IMR-90 (cell line): ENCODE results near the gene PPP2R1B. TPM values are rescaled to one million over a fixed set of nuclear protein-coding genes. Genes with fewer than 3 reads are reported as not detected.
A peak's percentile ranks its signal among the peaks of the same experiment; 100 is the strongest.

Experiments used
- ATAC-seq: fragments of 200-7000 bp; cut with Tn5 transposase; 2 replicates; pipeline ENCODE4 v1.9.1; 2020; ENCODE audit warnings: low read depth, mild to moderate bottlenecking, moderate library complexity
- Bru-seq: library from RNA; stranded (reverse); fragments of 400-500 nt; gene quantifications from one replicate; lab custom pipeline; 2021; lab: Mats Ljungman, UMichigan
- BruChase-seq, 2 experiments: library from RNA; stranded (reverse); fragments of 400-500 nt; gene quantifications; one replicate each; lab custom pipeline; 2021; lab: Mats Ljungman, UMichigan
- BruUV-seq: library from RNA; stranded (reverse); fragments of 400-500 nt; replicated peaks from 2 replicates; lab custom pipeline; 2021; lab: Mats Ljungman, UMichigan
- CTCF ChIA-PET: fragments of 300-600 bp; formaldehyde crosslinking; extraction: SDS; loops from one replicate; lab custom pipeline; 2021; ENCODE audit warnings: antibody characterized with exemption; lab: Yijun Ruan, JAX
- POLR2A ChIA-PET: fragments of 300-600 bp; sonication (Branson Sonifier 250); formaldehyde crosslinking; loops from one replicate; lab custom pipeline; 2022; ENCODE audit warnings: antibody characterized with exemption; ENCODE audit not compliant: unreplicated experiment; lab: Charles Lee
- DNase-seq: peaks from one replicate; pipeline ENCODE4 v3.0.0; 2013
- H2AFZ ChIP-seq: replicated peaks from 2 replicates; pipeline ENCODE3; 2013; ENCODE audit warnings: low read length, mild to moderate bottlenecking; ENCODE audit not compliant: poor library complexity
- H2AK5ac ChIP-seq: 2 replicates; pipeline ENCODE4 v1.6.1; 2013; ENCODE audit warnings: low read depth, low read length, inconsistent platforms
- H2AK9ac ChIP-seq: replicated peaks from 2 replicates; pipeline ENCODE3; 2013; ENCODE audit warnings: mild to moderate bottlenecking, low read depth, low read length, moderate library complexity; ENCODE audit not compliant: poor library complexity
- H2BK120ac ChIP-seq: 2 replicates; pipeline ENCODE4 v1.6.1; 2013; ENCODE audit warnings: low read depth, low read length, inconsistent platforms
- H2BK15ac ChIP-seq: 3 replicates; pipeline ENCODE4 v1.6.1; 2013; ENCODE audit warnings: low read depth, low read length, inconsistent platforms
- H2BK20ac ChIP-seq: 2 replicates; pipeline ENCODE4 v1.6.1; 2013; ENCODE audit warnings: low read depth, mild to moderate bottlenecking, inconsistent platforms, low read length, moderate library complexity
- H2BK5ac ChIP-seq: 2 replicates; pipeline ENCODE4 v1.6.1; 2013; ENCODE audit warnings: mild to moderate bottlenecking, low read depth, low read length, inconsistent platforms; ENCODE audit not compliant: poor library complexity, severe bottlenecking
- H3K14ac ChIP-seq: replicated peaks from 2 replicates; pipeline ENCODE4 v1.6.1; 2013; ENCODE audit warnings: low read depth, low read length, inconsistent platforms
- H3K18ac ChIP-seq: 2 replicates; pipeline ENCODE4 v1.6.1; 2013; ENCODE audit warnings: low read depth, low read length, control low read depth
- H3K23ac ChIP-seq: 2 replicates; pipeline ENCODE4 v1.6.1; 2013; ENCODE audit warnings: low read depth, low read length, inconsistent platforms
- H3K27ac ChIP-seq: 2 replicates; pipeline ENCODE4 v1.5.1; 2013; ENCODE audit warnings: mild to moderate bottlenecking, control low read depth, low read length; ENCODE audit not compliant: insufficient read depth
- H3K27me3 ChIP-seq: 2 replicates; pipeline ENCODE4 v1.6.1; 2013; ENCODE audit warnings: low read length; ENCODE audit not compliant: control insufficient read depth, insufficient read depth
- H3K36me3 ChIP-seq: 2 replicates; pipeline ENCODE4 v1.6.1; 2013; ENCODE audit warnings: low read length, mixed read lengths; ENCODE audit not compliant: control insufficient read depth, insufficient read depth
- H3K4ac ChIP-seq: 2 replicates; pipeline ENCODE4 v1.6.1; 2013; ENCODE audit warnings: low read depth, low read length, inconsistent platforms
- H3K4me1 ChIP-seq: 2 replicates; pipeline ENCODE4 v1.6.1; 2013; ENCODE audit warnings: low read length, mixed read lengths; ENCODE audit not compliant: control insufficient read depth, insufficient read depth
- H3K4me2 ChIP-seq: 2 replicates; pipeline ENCODE4 v1.6.1; 2013; ENCODE audit warnings: low read depth, mild to moderate bottlenecking, control low read depth, low read length, moderate library complexity
- H3K4me3 ChIP-seq: 2 replicates; pipeline ENCODE4 v1.5.1; 2013; ENCODE audit warnings: low read depth, mild to moderate bottlenecking, control low read depth, low read length, moderate library complexity; ENCODE audit not compliant: insufficient read depth
- H3K56ac ChIP-seq: 2 replicates; pipeline ENCODE4 v1.6.1; 2013; ENCODE audit warnings: low read length, inconsistent platforms; ENCODE audit not compliant: insufficient read depth; ENCODE audit errors: extremely low read depth
- H3K79me1 ChIP-seq, 2 experiments: 2 replicates each; pipeline ENCODE4 v1.6.1; 2013; ENCODE audit warnings: low read length in 2 of 2, inconsistent platforms in 1 of 2, low read depth in 1 of 2
- H3K9ac ChIP-seq: 2 replicates; pipeline ENCODE4 v1.6.1; 2013; ENCODE audit warnings: low read depth, low read length, control low read depth
- H3K9me1 ChIP-seq: 2 replicates; pipeline ENCODE4 v1.6.1; 2013; ENCODE audit warnings: low read length, inconsistent platforms; ENCODE audit not compliant: insufficient read depth
- H3K9me3 ChIP-seq: 2 replicates; pipeline ENCODE4 v1.6.1; 2013; ENCODE audit warnings: low read length; ENCODE audit not compliant: control insufficient read depth, insufficient read depth
- H4K20me1 ChIP-seq: 2 replicates; pipeline ENCODE4 v1.6.1; 2013; ENCODE audit warnings: low read length, inconsistent platforms; ENCODE audit not compliant: insufficient read depth
- H4K5ac ChIP-seq: 2 replicates; pipeline ENCODE4 v1.6.1; 2013; ENCODE audit warnings: mild to moderate bottlenecking, low read depth, low read length, control low read depth
- H4K8ac ChIP-seq, 2 experiments: 2 replicates each; pipeline ENCODE4 v1.6.1; 2013; ENCODE audit warnings: low read depth in 2 of 2, low read length in 2 of 2, control low read depth in 1 of 2, inconsistent platforms in 1 of 2
- H4K91ac ChIP-seq: 2 replicates; pipeline ENCODE4 v1.6.1; 2013; ENCODE audit warnings: low read depth, low read length, inconsistent platforms; ENCODE audit not compliant: insufficient read depth
- ELK1 ChIP-seq: fragments of 150-350 bp; IDR thresholded peaks from 2 replicates; pipeline ENCODE4 v1.6.1; 2016; ENCODE audit warnings: low read depth, mild to moderate bottlenecking, low read length, moderate library complexity, borderline replicate concordance
- MAZ ChIP-seq: IDR thresholded peaks from 2 replicates; pipeline ENCODE4 v1.6.1; 2012; ENCODE audit warnings: low read depth, mild to moderate bottlenecking, low read length, improper control_type of control experiment, moderate library complexity, borderline replicate concordance
- MXI1 ChIP-seq: IDR thresholded peaks from 2 replicates; pipeline ENCODE4 v1.6.1; 2012; ENCODE audit warnings: low read depth, mild to moderate bottlenecking, low read length, moderate library complexity, borderline replicate concordance
- POLR2A ChIP-seq: IDR thresholded peaks from 2 replicates; pipeline ENCODE4 v1.6.1; 2012; ENCODE audit warnings: mild to moderate bottlenecking, low read depth, low read length
- WGBS, 2 experiments: methylation state at CpG; one replicate each; pipeline versions ENCODE4 v1.1.5 to v1.1.7; 2013; ENCODE audit warnings: missing lambda C conversion rate in 2 of 2; ENCODE audit not compliant: insufficient read length in 1 of 2; ENCODE audit errors: extremely low coverage in 2 of 2; 5-methylcytosine and 5-hydroxymethylcytosine counted together
- dilution Hi-C: fragments of 300-500 bp; cut with HindIII; formaldehyde crosslinking; loops from one replicate; pipeline ENCODE4 v1.14.3; 2018; ENCODE audit warnings: low sequenced_read_pairs; ENCODE audit not compliant: unreplicated experiment
- in situ Hi-C: fragments of 300-500 bp; cut with MboI; formaldehyde crosslinking; loops from 3 replicates; pipeline ENCODE4 v1.14.3; 2019; ENCODE audit warnings: low sequenced_read_pairs, inconsistent platforms, mixed read lengths
- intact Hi-C: fragments of 100-400 bp; cut with micrococcal nuclease; formaldehyde crosslinking; loops from 2 replicates; pipeline ENCODE4 v1.10.0; 2022
- long read RNA-seq: library from polyadenylated mRNA; unstranded; transcript quantifications from one replicate; pipeline ENCODE4 v2.0.0, GENCODE V29; 2021; ENCODE audit not compliant: unreplicated experiment
- polyA plus RNA-seq, 3 experiments: library from polyadenylated mRNA; depleted of rRNA; stranded (reverse); fragments of >200 nt; gene quantifications; 2 replicates each; pipeline ENCODE4 v1.2.3, GENCODE V29; 2012; ENCODE audit warnings: low replicate concordance in 1 of 3
- total RNA-seq: library from RNA; depleted of rRNA; stranded (reverse); fragments of >200 nt; gene quantifications from 2 replicates; pipeline ENCODE4 v1.2.3, GENCODE V29; 2012; rRNA removed

PPP2R1B gene
- 52.8 and 62.9 TPM in 2 replicates for total RNA-seq
- 22.4 and 23.0 TPM in 2 replicates for polyA plus RNA-seq (2012; rRNA removed)
- polyA plus RNA-seq (2012; cell fraction: cytosol; rRNA removed): 7.2 and 16.0 TPM in 2 replicates
- polyA plus RNA-seq (2012; cell fraction: nucleus; rRNA removed; ENCODE audit: low replicate concordance): 4.4 and 27.4 TPM in 2 replicates
- Bru-seq, nascent RNA: percentile 84 among the genes with signal in this experiment
- percentile 84 among the genes with signal in this experiment for BruChase-seq, experiment 1, labeled RNA remaining after a 6-hour chase
- BruChase-seq, experiment 2, labeled RNA remaining after a 2-hour chase: percentile 89 among the genes with signal in this experiment
- long read RNA-seq, full-length matches to known transcripts: 24 of 29 reads
- long read RNA-seq, partial matches to known transcripts: 1 of 29 reads
- long read RNA-seq, other reads (novel, unspliced or antisense): 4 of 29 reads

GRCh38 chr11:111765984-111766833 lies at the start of gene PPP2R1B:
TSS of gene PPP2R1B (minus strand) at chr11:111766389. CDS start at chr11:111766361, 28 bp downstream.
- intact Hi-C loops: loop anchor here (2.0 kb wide), 1 partner anchor 163 kb away; the partner anchor contains the start of gene SIK2
- peak within 1 kb of the TSS; percentile 83 for H2BK120ac ChIP-seq
- DNase-seq (peak; percentile 44), ATAC-seq (peak; percentile 98)
- POLR2A ChIA-PET: interaction anchor here (0.8 kb wide), 1 partner anchor 33 kb away, joined by 3 read pairs; no protein-coding TSS in a partner anchor
- peak within 1 kb of the TSS; percentile 93 for H3K56ac ChIP-seq
- H3K4me1 ChIP-seq: peaks cover 8% of the 10 kb centered on the region; the same call in 1 of the 2 replicates
- peak within 1 kb of the TSS; percentile 85 for H3K4me2 ChIP-seq
- no peaks in the 10 kb centered on the region for H3K9me3 ChIP-seq
- peak within 1 kb of the TSS; percentile 96 for H3K14ac ChIP-seq
- in situ Hi-C loops: no loop called here
- peak within 1 kb of the TSS; percentile 69 for H2BK20ac ChIP-seq
- TF ChIP-seq MXI1: 0 out of 2 replicates have a peak, but pooled peaks have one; percentile 32
- 0 out of 2 replicates have a peak, but pooled peaks have one; percentile 16 for TF ChIP-seq MAZ
- no peak for TF ChIP-seq ELK1
- TF ChIP-seq POLR2A: peak; percentile 73
- H4K8ac ChIP-seq: peak within 1 kb of the TSS; percentile 18 to 94
- H4K20me1 ChIP-seq: peaks cover 4% of the 10 kb centered on the region
- H3K9ac ChIP-seq: peak within 1 kb of the TSS; percentile 95
- peak within 1 kb of the TSS; percentile 55; the same call in 2 of the 3 replicates for H2BK15ac ChIP-seq
- H3K4me3 ChIP-seq: peak within 1 kb of the TSS; percentile 83
- H3K27ac ChIP-seq: peak within 1 kb of the TSS; percentile 90
- dilution Hi-C loops: no loop called here
- peak within 1 kb of the TSS; percentile 89 for H3K23ac ChIP-seq
- H3K4ac ChIP-seq: peak within 1 kb of the TSS; percentile 90
- H2BK5ac ChIP-seq: peak within 1 kb of the TSS; percentile 79
- WGBS, 2 experiments: 0% methylated on average over 15 of the region's 61 CpGs; no CpG with 5 or more reads in 1 of the 2 experiments
- no peaks in the 10 kb centered on the region for H3K27me3 ChIP-seq
- H3K36me3 ChIP-seq: peaks cover 19% of the 10 kb centered on the region
- H2AK9ac ChIP-seq: peak within 1 kb of the TSS; percentile 86
- H4K5ac ChIP-seq: peak within 1 kb of the TSS; percentile 60
- peaks cover 3% of the 10 kb centered on the region; the same call in 1 of the 2 replicates for H3K9me1 ChIP-seq
- H4K91ac ChIP-seq: peak within 1 kb of the TSS; percentile 90
- 0 out of 2 replicates have a peak within 1 kb of the TSS, but pooled peaks have one; percentile 42 for H2AK5ac ChIP-seq
- CTCF ChIA-PET: interaction anchor here (1.1 to 2.5 kb wide), 3 partner anchors 162 to 186 kb away, joined by 3 to 15 read pairs (median 5); no protein-coding TSS in a partner anchor
- no TSS peak for BruUV-seq
- peak within 1 kb of the TSS; percentile 96 for H2AFZ ChIP-seq
- peaks cover 18 to 46% of the 10 kb centered on the region in 2 experiments for H3K79me1 ChIP-seq
- H3K18ac ChIP-seq: peak within 1 kb of the TSS; percentile 67
